ENCODE results near the gene KLHL29. TPM values are rescaled to one million over a fixed set of nuclear protein-coding genes. Genes with fewer than 3 reads are reported as not detected.

Gene KLHL29
- polyA plus RNA-seq, 3 donors = 11.8 to 16.7 (median 15.2) TPM

GRCh38 chr2:23606196-23606595, 221.2 kb downstream of the KLHL29 start:
- DNase-seq = no peak

- no peak for DNase-seq
These were observed 222.0 kb downstream of the KLHL29 start for GRCh38 chr2:23606968-23607367.

GRCh38 chr2:23607925-23608324, 222.9 kb downstream of the KLHL29 start:
- DNase-seq = no peak

- DNase-seq = no peak
These were observed 224.3 kb downstream of the KLHL29 start for GRCh38 chr2:23609254-23609653.

- DNase-seq = no peak
These were observed 226.9 kb downstream of the KLHL29 start for GRCh38 chr2:23611839-23612238.

- DNase-seq = no peak
These were observed 229.7 kb downstream of the KLHL29 start for GRCh38 chr2:23614701-23615100.

GRCh38 chr2:23615216-23616020, 230.4 kb downstream of the KLHL29 start:
- DNase-seq = no peak

- DNase-seq = no peak
These were observed 231.7 kb downstream of the KLHL29 start for GRCh38 chr2:23616630-23617029.

GRCh38 chr2:23617167-23617810, 232.3 kb downstream of the KLHL29 start:
- DNase-seq = peak; percentile 54

GRCh38 chr2:23617811-23618215, 232.8 kb downstream of the KLHL29 start:
- DNase-seq = no peak

- DNase-seq = no peak
These were observed 233.3 kb downstream of the KLHL29 start for GRCh38 chr2:23618265-23618664.

GRCh38 chr2:23618794-23619530, 234.0 kb downstream of the KLHL29 start:
- no peak for DNase-seq

GRCh38 chr2:23619941-23620340, 235.0 kb downstream of the KLHL29 start:
- no peak for DNase-seq

GRCh38 chr2:23620841-23621341, 235.9 kb downstream of the KLHL29 start:
- no peak for DNase-seq

GRCh38 chr2:23621616-23622015, 236.6 kb downstream of the KLHL29 start:
- DNase-seq = no peak

- DNase-seq = no peak
These were observed 237.5 kb downstream of the KLHL29 start for GRCh38 chr2:23622466-23622865.

GRCh38 chr2:23622966-23623675, 238.1 kb downstream of the KLHL29 start:
- no peak for DNase-seq

GRCh38 chr2:23624378-23624777, 239.4 kb downstream of the KLHL29 start:
- DNase-seq = no peak

- DNase-seq = no peak
These were observed 239.9 kb downstream of the KLHL29 start for GRCh38 chr2:23624915-23625314.

- no peak for DNase-seq
These were observed 240.7 kb downstream of the KLHL29 start for GRCh38 chr2:23625726-23626125.

- DNase-seq = no peak
These were observed 241.8 kb downstream of the KLHL29 start for GRCh38 chr2:23626701-23627230.

All from renal pelvis (tissue), 4 donors.